IPS-18a (cell line): Measurements from ENCODE around the gene MED12L.

ENCODE experiments used
- H3K27ac ChIP-seq: one replicate; pipeline ENCODE4 v1.5.1; 2013; ENCODE audit warnings: low read length
- H3K27me3 ChIP-seq: one replicate; pipeline ENCODE4 v1.6.1; 2013; ENCODE audit warnings: mild to moderate bottlenecking, low read length; ENCODE audit not compliant: control insufficient read depth, insufficient read depth
- H3K36me3 ChIP-seq: one replicate; pipeline ENCODE4 v1.6.1; 2013; ENCODE audit warnings: low read depth, low read length; ENCODE audit not compliant: control insufficient read depth
- H3K4me1 ChIP-seq: one replicate; pipeline ENCODE4 v1.6.1; 2013; ENCODE audit warnings: low read depth, low read length; ENCODE audit not compliant: control insufficient read depth
- H3K4me3 ChIP-seq: one replicate; pipeline ENCODE4 v1.5.1; 2013; ENCODE audit warnings: low read length
- H3K9ac ChIP-seq: one replicate; pipeline ENCODE4 v1.6.1; 2013; ENCODE audit warnings: mild to moderate bottlenecking, low read length, moderate library complexity
- H3K9me3 ChIP-seq: one replicate; pipeline ENCODE4 v1.6.1; 2013; ENCODE audit warnings: low read depth, low read length; ENCODE audit not compliant: control insufficient read depth

The MED12L gene

GRCh38 chr3:151356794-151357462 is 271.5 kb downstream of the MED12L start:
- Histone ChIP-seq H3K36me3 (peaks cover 3% of the 10 kb centered on the region), H3K4me3 (no peak overlapping the region), H3K27ac (no peak overlapping the region), H3K9ac (no peak overlapping the region), H3K4me1 (no peaks in the 10 kb centered on the region), H3K9me3 (no peaks in the 10 kb centered on the region), H3K27me3 (no peaks in the 10 kb centered on the region)

GRCh38 chr3:151357463-151357850 is 272.0 kb downstream of the MED12L start:
- H3K9me3 ChIP-seq, result no peaks in the 10 kb centered on the region
- no peak overlapping the region for H3K27ac ChIP-seq
- no peaks in the 10 kb centered on the region for H3K4me1 ChIP-seq
- H3K9ac ChIP-seq, result no peak overlapping the region
- peaks cover 3% of the 10 kb centered on the region for H3K36me3 ChIP-seq
- H3K4me3 ChIP-seq, result no peak overlapping the region
- no peaks in the 10 kb centered on the region for H3K27me3 ChIP-seq

- Histone ChIP-seq H3K9ac (no peak overlapping the region), H3K27ac (no peak overlapping the region), H3K4me1 (peaks cover 10% of the 10 kb centered on the region), H3K36me3 (peaks cover 3% of the 10 kb centered on the region), H3K4me3 (no peak overlapping the region), H3K27me3 (no peaks in the 10 kb centered on the region), H3K9me3 (no peaks in the 10 kb centered on the region)
Observed at GRCh38 chr3:151362751-151363174, 277.3 kb downstream of the MED12L start.

GRCh38 chr3:151366993-151367392 is 281.5 kb downstream of the MED12L start:
- Histone ChIP-seq H3K4me1 (peaks cover 10% of the 10 kb centered on the region), H3K4me3 (no peak overlapping the region), H3K9me3 (no peaks in the 10 kb centered on the region), H3K36me3 (no peaks in the 10 kb centered on the region), H3K27ac (no peak overlapping the region), H3K9ac (no peak overlapping the region), H3K27me3 (no peaks in the 10 kb centered on the region)

- Histone ChIP-seq H3K36me3 (no peaks in the 10 kb centered on the region), H3K9ac (no peak overlapping the region), H3K4me1 (peaks cover 10% of the 10 kb centered on the region), H3K4me3 (no peak overlapping the region), H3K27me3 (no peaks in the 10 kb centered on the region), H3K27ac (no peak overlapping the region), H3K9me3 (no peaks in the 10 kb centered on the region)
Observed at GRCh38 chr3:151367448-151367847, 282.0 kb downstream of the MED12L start.

GRCh38 chr3:151371526-151371925 is 286.1 kb downstream of the MED12L start:
- Histone ChIP-seq H3K4me1 (peaks cover 5% of the 10 kb centered on the region), H3K4me3 (no peak overlapping the region), H3K27me3 (no peaks in the 10 kb centered on the region), H3K9ac (no peak overlapping the region), H3K9me3 (no peaks in the 10 kb centered on the region), H3K36me3 (no peaks in the 10 kb centered on the region), H3K27ac (no peak overlapping the region)

- Histone ChIP-seq H3K9me3 (no peaks in the 10 kb centered on the region), H3K4me3 (no peak overlapping the region), H3K27me3 (no peaks in the 10 kb centered on the region), H3K4me1 (no peaks in the 10 kb centered on the region), H3K36me3 (no peaks in the 10 kb centered on the region), H3K9ac (no peak overlapping the region), H3K27ac (no peak overlapping the region)
Observed at GRCh38 chr3:151372063-151372820, 286.8 kb downstream of the MED12L start.

GRCh38 chr3:151377768-151378385 is 292.4 kb downstream of the MED12L start:
- Histone ChIP-seq H3K27me3 (no peaks in the 10 kb centered on the region), H3K9ac (no peak overlapping the region), H3K27ac (no peak overlapping the region), H3K4me3 (no peak overlapping the region), H3K36me3 (no peaks in the 10 kb centered on the region), H3K9me3 (no peaks in the 10 kb centered on the region), H3K4me1 (no peaks in the 10 kb centered on the region)

- no peaks in the 10 kb centered on the region for H3K27me3 ChIP-seq
- no peak overlapping the region for H3K4me3 ChIP-seq
- H3K36me3 ChIP-seq, result no peaks in the 10 kb centered on the region
- no peaks in the 10 kb centered on the region for H3K9me3 ChIP-seq
- H3K27ac ChIP-seq, result no peak overlapping the region
- no peaks in the 10 kb centered on the region for H3K4me1 ChIP-seq
- no peak overlapping the region for H3K9ac ChIP-seq
Observed at GRCh38 chr3:151379083-151379734, 293.7 kb downstream of the MED12L start.

GRCh38 chr3:151382671-151383070 is 297.2 kb downstream of the MED12L start:
- H3K27ac ChIP-seq, result no peak overlapping the region
- H3K4me1 ChIP-seq, result no peaks in the 10 kb centered on the region
- H3K4me3 ChIP-seq, result no peak overlapping the region
- no peaks in the 10 kb centered on the region for H3K27me3 ChIP-seq
- H3K36me3 ChIP-seq, result peaks cover 2% of the 10 kb centered on the region
- no peak overlapping the region for H3K9ac ChIP-seq
- H3K9me3 ChIP-seq, result no peaks in the 10 kb centered on the region

GRCh38 chr3:151383111-151383510 is 297.6 kb downstream of the MED12L start:
- H3K36me3 ChIP-seq, result peaks cover 6% of the 10 kb centered on the region
- H3K4me3 ChIP-seq, result no peak overlapping the region
- no peaks in the 10 kb centered on the region for H3K27me3 ChIP-seq
- H3K4me1 ChIP-seq, result no peaks in the 10 kb centered on the region
- no peak overlapping the region for H3K27ac ChIP-seq
- no peaks in the 10 kb centered on the region for H3K9me3 ChIP-seq
- no peak overlapping the region for H3K9ac ChIP-seq
